AG09309 (cell line): ENCODE data around the gene FAM227A.
A peak's percentile ranks its signal among the peaks of the same experiment; 100 is the strongest.
"Not testable (repeated sequence)": the region's sequence is repeated elsewhere in the genome, so short reads cannot be mapped to it uniquely, and the experiment has no call there.

Experiments used
- DNase-seq: peaks from one replicate; pipeline ENCODE4 v3.0.0-alpha.2; 2010; ENCODE audit warnings: low read depth
- H3K4me3 ChIP-seq: 2 replicates; pipeline ENCODE4 v1.5.1; 2011; ENCODE audit warnings: mild to moderate bottlenecking, low read depth, low read length, moderate library complexity; ENCODE audit not compliant: control insufficient read depth
- CTCF ChIP-seq: IDR thresholded peaks from 2 replicates; pipeline ENCODE4 v1.5.1; 2011; ENCODE audit warnings: mild to moderate bottlenecking, low read depth, low read length, inconsistent platforms; ENCODE audit not compliant: insufficient read depth, control insufficient read depth; ENCODE audit errors: missing control alignments

The FAM227A gene

DNA sequence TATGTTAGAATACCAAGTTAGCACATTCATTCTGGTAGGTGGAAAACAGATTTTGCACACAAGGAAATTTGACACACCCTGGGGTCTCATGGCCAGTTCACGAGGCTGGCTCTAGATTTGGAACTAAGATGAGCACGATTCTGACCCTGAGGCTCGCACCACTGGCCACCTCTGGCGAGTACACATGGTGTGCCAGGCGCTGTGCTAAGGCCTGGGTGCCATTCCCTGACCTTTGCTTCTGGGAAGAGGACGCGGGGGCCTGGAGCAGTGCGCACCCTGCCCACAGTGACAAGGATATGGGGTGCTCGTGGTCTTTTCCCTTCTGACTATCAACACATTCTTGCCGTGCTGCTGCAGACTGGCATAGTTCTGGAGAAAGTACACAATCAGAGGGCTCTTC is 56.7 kb downstream of the FAM227A start:
- DNase-seq = no peak
- no peak for TF ChIP-seq CTCF
- H3K4me3 ChIP-seq = no peak overlapping the region

GRCh38 chr22:38582923-38583322 is 73.3 kb downstream of the FAM227A start:
- not testable (repeated sequence) for DNase-seq, H3K4me3 ChIP-seq

GRCh38 chr22:38578505-38578904 is 77.7 kb downstream of the FAM227A start:
- H3K4me3 ChIP-seq = no peak overlapping the region
- TF ChIP-seq CTCF = no peak
- DNase-seq = no peak

- H3K4me3 ChIP-seq = no peak overlapping the region
- no peak for DNase-seq
- TF ChIP-seq CTCF = peak; percentile 55
Measured at GRCh38 chr22:38572065-38572464, 84.1 kb downstream of the FAM227A start.

DNA sequence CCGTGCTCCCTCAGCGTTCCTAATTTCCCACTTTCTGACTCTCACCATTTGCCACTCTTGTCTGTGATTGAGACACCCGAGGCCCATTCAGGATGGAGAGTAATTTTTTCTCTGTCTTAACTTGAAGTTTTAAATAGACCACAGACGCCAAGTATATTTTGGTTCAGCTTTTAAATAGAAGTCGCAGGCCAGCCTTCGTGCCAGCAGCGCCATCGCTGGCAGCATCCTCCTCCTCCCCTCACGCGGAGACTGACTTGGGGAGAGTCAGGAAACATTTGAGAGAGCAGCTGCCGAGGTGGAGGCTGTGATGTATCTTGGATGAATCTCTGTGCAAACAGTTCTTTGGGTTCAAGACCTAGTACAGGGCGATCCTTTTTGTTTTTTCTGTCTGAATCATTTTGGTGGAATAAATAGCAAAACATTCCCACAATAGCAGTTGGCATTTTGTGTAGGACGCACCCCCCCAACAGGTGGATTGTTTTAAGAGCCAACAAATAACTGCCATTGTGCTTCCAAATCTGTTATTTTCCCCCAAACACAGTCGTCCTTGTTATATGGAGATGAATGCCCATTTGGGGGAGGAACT is 85.3 kb downstream of the FAM227A start:
- no peak for DNase-seq
- H3K4me3 ChIP-seq = peak overlapping the region; percentile 78
- TF ChIP-seq CTCF = no peak

DNA sequence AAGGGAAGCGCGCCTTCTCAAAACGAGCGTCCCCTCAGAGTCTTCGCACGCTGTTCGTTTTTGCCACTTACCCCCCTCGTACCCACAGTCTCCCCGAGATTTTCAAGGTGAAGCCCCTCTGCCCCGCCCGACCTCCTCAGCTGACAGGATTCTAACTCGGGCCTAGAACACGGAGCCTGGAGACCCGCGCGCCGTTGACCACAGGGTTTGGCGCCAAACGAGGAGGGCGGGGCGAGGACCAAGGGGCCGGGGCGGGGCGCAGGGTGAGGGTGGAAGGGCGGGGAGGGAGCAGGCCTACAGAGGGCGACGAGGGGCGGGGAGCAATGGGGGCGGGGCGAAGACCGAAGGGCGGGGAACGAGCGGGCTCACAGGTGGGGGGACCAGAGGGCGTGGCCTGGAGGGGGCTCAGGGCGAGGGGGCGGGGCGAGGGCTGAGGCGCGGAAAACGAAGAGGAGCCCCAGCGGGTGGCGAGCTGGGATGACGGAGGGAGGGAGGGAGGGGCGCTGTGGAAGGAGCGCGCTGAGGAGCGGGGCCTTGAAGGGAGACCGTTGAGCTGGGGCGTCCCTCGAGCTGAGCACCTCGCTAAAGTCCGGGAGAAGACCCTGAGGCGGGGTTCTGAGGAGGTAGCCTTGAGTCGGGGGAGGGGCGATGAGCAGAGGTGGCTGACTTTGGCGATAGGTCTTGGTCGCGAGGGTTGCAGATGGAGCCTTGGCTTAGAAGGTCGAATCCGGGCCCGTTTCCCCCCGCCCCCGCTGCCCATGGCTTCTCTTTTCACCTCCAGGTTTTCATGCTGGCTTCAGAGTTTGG is 86.0 kb downstream of the FAM227A start, which contains the start of gene DMC1:
Gene DMC1 (minus strand): TSS at position 212 of the 807 bp plus-strand sequence. CDS start 1,927 bp downstream, outside the sequence.
- no peak for DNase-seq
- no peak for TF ChIP-seq CTCF
- peak within 1 kb of the TSS; percentile 78 for H3K4me3 ChIP-seq
